Gastrocnemius medialis (tissue), 4 donors: ENCODE measurements around the gene SRPRA.

Experiments used
- CTCF ChIP-seq, 5 experiments: fragments of 450-650 bp in 3 of 5; fragments of 200-600 bp in 2 of 5; sonication (generic) in 2 of 5; IDR thresholded peaks in 4 of 5; conservative IDR thresholded peaks in 1 of 5; 1 replicate in 4 of 5; 2 replicates in 1 of 5; pipeline ENCODE4 v1.5.1; 2016 to 2019; ENCODE audit warnings: antibody characterized with exemption in 5 of 5, mild to moderate bottlenecking in 3 of 5, moderate library complexity in 3 of 5
- POLR2A ChIP-seq, 2 donors: fragments of 450-650 bp; IDR thresholded peaks; one replicate each; pipeline ENCODE4 v1.6.1; 2017; ENCODE audit warnings: antibody characterized with exemption in 2 of 2, mild to moderate bottlenecking in 2 of 2, moderate library complexity in 2 of 2

DNA sequence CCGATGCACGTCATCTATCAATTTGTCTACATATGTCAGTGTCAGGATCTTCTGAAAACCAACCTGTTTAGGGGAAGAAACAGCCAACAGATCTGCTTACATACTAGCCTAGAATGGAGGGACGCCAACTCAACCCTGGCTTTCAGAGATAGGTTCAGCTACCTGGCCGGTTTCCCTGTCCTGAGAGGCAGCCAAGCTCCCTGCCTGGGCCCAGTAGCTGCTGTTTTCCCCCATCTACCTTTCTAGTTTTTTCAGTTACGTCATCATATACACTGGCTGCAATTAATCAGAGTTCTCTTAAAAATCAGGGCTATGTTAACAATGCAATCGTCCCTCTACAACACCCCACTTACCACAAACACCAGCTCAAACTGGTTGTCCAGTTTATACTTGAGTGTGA lies 1.0 kb downstream of the SRPRA start:
- TF ChIP-seq CTCF (IDR thresholded peaks at IDR 0.05 in 4 of 5, conservative IDR thresholded peaks at IDR 0.05 in 1 of 5): no peak
- no peak for TF ChIP-seq POLR2A (IDR thresholded peaks at IDR 0.05)
